HEK293T (cell line): ENCODE measurements around the gene HSPA4L.

Experiments
- FOXA1 ChIP-seq: fragments of 450-650 bp; IDR thresholded peaks from 2 replicates; pipeline ENCODE4 v1.6.1; 2016; ENCODE audit warnings: mild to moderate bottlenecking
- FOXK2 ChIP-seq: fragments of 450-650 bp; IDR thresholded peaks from 2 replicates; pipeline ENCODE4 v1.6.1; 2016; ENCODE audit warnings: mild to moderate bottlenecking
- HDGF ChIP-seq: fragments of 450-650 bp; IDR thresholded peaks from 2 replicates; pipeline ENCODE4 v1.6.1; 2017; ENCODE audit warnings: antibody characterized with exemption, borderline replicate concordance
- L3MBTL2 ChIP-seq: fragments of 450-650 bp; conservative IDR thresholded peaks from 2 replicates; pipeline ENCODE4 v1.6.1; 2016; ENCODE audit warnings: mild to moderate bottlenecking
- NFRKB ChIP-seq: fragments of 450-650 bp; IDR thresholded peaks from 2 replicates; pipeline ENCODE4 v1.6.1; 2016; ENCODE audit warnings: mild to moderate bottlenecking, moderate library complexity
- SP1 ChIP-seq: fragments of 450-650 bp; IDR thresholded peaks from 2 replicates; pipeline ENCODE4 v1.6.1; 2017
- ZNF384 ChIP-seq: fragments of 450-650 bp; IDR thresholded peaks from 2 replicates; pipeline ENCODE4 v1.6.1; 2016
- TF ChIP-seq, protein P1 (sequence below): fragments of 450-650 bp; IDR thresholded peaks from 2 replicates; pipeline ENCODE4 v1.6.1; 2016

GRCh38 chr4:127849505-127850234, 67.5 kb downstream of the HSPA4L start:
- no peak for TF ChIP-seq FOXA1
- TF ChIP-seq HDGF = no peak
- TF ChIP-seq, protein P1, sequence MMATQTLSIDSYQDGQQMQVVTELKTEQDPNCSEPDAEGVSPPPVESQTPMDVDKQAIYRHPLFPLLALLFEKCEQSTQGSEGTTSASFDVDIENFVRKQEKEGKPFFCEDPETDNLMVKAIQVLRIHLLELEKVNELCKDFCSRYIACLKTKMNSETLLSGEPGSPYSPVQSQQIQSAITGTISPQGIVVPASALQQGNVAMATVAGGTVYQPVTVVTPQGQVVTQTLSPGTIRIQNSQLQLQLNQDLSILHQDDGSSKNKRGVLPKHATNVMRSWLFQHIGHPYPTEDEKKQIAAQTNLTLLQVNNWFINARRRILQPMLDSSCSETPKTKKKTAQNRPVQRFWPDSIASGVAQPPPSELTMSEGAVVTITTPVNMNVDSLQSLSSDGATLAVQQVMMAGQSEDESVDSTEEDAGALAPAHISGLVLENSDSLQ = no peak
- no peak for TF ChIP-seq NFRKB
- no peak for TF ChIP-seq ZNF384
- no peak for TF ChIP-seq L3MBTL2
- no peak for TF ChIP-seq SP1
- no peak for TF ChIP-seq FOXK2
